Renal pelvis (tissue), 4 donors: ENCODE measurements around the gene ENTPD8. TPM values are rescaled to one million over a fixed set of nuclear protein-coding genes. Genes with fewer than 3 reads are reported as not detected.
"Not testable (repeated sequence)": the region's sequence is repeated elsewhere in the genome, so short reads cannot be mapped to it uniquely, and the experiment has no call there.

Experiments
- DNase-seq: peaks from one replicate; pipeline ENCODE4 v3.0.0-alpha.2; 2013
- polyA plus RNA-seq, 3 donors: library from polyadenylated mRNA; unstranded; fragments of 120-200 nt; gene quantifications; one replicate each; pipeline ENCODE4 v1.2.1, GENCODE V29; 2013; ENCODE audit not compliant: insufficient read length in 3 of 3

The ENTPD8 gene
- polyA plus RNA-seq, 3 donors, result 0.61 to 1.0 (median 0.86) TPM

GRCh38 chr9:137459601-137460362 is 18.6 kb upstream of the ENTPD8 start:
- no peak for DNase-seq

DNA sequence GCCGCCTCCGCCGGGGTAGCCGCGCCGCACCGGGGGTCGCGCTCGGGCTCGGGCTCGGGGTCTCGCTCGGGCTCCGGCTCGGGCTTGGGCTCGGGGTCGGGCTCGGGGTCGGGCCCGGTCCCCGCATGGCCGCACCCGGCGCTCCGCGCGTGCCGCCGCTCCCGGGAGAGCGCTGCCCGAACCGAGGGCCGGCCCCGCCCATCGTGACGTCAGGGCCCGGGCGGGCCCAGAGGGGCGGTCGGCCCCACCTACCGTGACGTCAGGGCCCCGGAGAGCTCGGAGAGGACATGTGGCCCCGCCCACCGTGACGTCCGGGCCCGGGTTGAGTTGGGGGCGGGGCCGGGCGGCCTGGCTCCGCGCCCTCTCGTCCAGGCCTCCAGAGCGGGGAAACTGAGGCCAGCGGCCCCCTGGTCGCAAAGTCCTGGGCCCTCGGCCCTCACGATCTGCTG is 18.0 kb upstream of the ENTPD8 start, which contains the start of gene NSMF:
NSMF (minus strand) TSS at position 183 of the 449 bp plus-strand sequence. CDS start 232 bp downstream, outside the sequence.
- peak; percentile 91 for DNase-seq

DNA sequence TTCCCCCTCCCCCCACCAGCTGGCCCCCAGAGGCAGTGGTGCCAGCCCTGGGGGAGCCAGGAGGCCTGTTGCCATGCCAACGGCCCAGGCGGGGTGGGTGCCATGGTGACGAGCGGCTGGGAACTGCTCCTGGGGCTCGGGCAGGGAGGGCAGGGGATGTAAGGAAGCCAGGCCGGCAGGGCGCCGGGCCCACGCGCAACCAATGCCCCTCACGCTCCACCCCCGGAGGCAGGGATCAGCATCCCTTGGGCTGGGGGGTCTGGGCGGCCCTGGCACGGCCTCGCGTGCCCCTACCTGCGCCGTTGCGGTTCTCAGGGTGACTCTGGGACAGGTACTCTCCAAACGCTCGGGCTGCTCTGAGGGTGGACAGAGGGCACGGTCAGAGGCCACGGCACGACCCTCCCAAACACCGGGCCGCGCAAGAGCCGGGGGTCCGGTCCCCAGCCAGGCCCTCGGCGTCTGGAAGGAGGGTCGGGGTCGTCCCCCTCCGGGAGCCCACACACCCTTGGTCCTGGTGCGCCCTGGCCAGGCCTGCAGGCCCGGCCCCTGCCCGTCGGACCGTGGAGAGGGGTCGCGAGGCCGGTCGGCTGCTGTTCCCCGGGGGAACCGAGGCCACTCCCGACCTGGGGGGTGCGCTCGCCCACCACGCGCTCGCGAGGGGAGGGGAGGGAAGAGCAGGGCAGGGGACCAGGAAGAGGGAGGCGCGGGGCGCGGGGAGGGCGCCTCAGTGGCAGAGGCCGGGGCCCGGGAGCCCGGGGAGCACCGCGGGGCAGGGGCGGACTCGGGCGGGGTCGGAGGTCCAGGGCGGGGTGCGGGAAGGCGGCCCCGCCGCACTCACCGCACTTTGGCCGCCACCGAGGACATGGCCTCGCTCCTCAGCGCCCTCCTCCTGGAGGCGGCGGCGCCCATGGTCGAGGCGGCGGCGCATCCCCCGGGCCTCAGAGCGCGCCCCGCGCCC is 17.3 kb upstream of the ENTPD8 start:
- DNase-seq, result no peak

DNA sequence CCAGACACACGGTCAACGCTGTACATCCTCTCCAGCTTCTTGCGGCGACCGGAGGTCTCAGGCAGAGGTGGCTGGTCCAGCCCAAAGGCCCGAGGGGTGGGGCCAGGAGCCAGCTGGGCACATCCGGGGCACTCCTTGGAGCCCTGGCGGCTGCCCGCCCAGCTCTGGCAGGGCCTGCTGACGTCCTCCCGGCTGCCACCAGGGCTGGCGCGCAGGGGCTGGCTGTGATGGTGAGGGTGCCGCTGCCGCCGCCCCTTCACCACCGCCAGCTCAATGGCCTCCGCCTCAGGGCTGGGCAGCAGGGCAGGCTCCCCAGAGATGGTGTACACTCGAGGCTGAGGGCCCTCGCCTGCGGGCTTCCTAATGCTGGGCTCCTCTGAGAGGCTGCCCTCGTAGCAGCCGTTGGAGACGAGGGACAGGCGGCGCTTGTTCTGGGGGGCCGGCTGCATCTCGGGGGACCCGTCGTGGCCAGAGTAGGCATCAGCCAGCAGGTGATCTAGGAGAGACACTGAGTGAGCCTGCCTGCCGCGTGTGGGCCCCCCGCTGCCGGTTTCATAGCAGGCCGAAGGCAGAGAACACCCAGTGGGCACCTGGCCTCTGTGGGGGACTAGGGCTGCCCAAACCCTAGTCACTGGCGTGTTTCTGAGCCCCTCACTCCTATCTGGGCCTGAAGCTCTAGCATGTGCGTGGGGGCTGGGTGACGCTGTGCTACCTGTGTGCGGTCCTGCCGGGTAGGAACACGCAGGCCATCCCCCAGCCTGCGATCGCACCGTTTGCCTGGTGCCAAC is 16.4 kb upstream of the ENTPD8 start:
- DNase-seq, result no peak

GRCh38 chr9:137456864-137457405 is 15.8 kb upstream of the ENTPD8 start:
- DNase-seq, result no peak

DNA sequence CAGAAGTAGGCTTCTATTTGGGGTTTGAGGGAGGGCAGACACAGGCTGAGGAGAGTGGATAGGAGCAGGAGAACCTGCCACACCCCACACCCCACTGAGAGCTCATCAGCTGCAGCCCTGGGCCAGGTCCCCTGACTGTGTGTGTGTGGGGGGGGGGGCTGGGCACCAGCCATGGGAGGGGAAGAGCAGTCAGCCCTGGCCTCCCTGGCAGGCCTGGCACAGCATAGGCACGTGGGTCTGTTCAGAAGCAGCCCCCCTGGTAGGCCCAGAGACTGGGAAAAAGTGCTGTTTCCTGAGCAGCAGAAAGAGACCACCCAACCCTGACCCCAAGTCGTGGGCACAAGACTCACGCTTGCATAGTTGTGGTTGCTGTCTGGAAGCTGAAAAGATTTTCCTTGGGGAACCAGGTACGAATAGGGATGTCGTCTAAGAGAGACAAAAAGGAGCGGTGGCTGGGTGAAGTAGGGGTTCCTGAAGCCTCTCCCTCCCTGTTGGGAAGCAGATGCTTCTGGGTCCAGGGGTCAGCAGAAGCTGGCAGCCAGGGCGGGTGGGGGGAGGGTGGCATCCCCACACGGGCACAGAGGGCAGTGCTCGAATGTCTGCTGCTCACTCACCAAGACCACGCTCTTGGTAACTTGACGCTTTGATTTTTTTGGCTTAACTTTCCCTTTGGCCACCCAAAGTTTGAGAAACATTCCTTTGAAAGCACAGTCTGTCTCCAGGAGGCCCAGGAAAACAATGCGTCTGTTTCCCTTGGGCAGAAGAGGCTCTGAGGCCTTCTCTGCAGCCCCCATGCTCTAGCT is 15.1 kb upstream of the ENTPD8 start:
- DNase-seq, result no peak

DNA sequence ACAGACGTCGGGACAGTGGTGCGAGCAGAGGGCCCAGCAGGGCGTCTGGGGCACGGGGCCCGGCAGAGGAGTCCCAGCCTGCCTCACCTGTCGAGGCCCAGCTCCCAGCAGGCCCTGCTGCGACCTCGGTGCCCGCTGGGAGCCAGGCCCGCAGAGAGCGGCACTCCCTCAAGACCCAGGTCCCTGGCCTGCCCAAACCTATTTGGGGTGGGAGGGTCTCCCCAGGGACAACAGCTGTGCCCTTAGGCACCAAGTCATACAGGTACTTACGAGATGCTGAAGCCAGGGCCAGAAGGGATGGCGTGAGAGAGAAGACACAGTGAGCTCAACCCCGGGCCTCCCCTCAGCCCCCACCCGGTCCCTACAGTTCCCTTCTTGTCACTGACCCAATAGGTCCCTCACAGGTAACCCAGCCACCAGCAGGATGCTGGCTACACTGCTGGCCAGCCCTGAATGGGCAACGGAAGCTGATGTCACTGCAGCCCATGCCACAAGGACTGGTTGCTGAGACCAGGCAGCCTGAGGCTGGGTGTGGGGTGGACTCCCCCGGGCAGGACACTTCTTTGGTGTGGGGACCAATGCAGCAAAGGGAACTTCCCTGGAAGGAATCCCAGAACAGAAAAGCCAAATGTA is 14.3 kb upstream of the ENTPD8 start:
- DNase-seq, result no peak

DNA sequence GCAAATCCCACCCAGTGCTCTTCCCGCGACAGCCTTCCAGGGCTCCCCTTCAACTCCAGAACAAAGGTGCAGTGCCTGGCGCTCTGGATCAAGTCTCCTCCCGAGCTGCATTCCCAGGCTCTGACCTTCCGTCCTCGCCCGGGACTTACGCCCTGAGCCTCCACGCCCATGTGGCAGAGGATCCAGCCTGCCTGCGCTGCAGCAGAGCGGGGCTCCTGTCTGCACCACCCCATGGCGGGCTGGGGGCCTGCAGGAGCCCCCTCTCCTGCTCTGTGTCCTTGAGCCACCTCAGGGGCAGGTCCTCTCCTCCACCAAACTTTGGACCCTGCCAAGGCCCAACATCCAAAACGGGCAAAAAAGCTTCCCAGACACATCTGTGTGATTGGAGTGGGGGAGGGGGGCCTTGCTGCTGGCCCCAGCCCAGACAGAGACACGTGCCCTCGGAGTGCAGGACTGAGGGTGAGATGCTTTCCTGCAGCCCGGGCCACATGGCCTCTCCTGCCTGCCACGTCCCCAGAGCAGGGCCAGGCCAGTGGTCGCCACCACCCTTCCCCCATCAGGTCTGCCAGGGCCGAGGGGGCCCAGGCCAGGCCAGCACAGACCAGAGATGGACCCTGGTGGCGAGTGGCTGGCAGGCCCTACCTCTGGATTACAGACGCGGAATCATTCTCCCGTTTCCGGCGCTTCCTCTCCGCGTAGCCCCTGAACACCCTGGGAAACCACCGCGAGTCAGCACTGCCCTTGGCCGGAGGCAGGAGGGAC is 13.6 kb upstream of the ENTPD8 start:
- no peak for DNase-seq

GRCh38 chr9:137454145-137454596 is 13.0 kb upstream of the ENTPD8 start:
- DNase-seq, result no peak

DNA sequence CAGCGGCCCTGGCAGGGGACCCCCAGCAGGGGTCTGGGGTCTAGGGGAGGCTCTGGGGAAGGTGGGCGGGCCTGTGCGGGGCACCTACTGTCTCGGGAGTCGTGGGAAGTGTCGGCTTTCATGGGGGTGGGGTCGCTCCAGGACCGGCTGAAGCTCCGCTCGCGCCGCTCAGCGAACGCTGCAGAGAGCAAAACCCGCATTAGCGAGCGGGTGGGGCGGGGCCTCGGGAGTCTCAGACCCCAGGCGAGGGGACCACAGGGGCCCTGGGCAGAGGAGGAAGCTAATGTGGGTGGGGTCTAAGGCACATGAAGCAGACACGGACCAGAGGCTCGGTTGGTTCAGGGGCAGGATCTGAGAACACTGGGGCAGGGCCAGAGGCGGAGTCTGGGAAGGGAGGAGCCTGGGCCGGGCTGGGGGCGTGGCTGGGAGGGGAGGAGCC is 12.5 kb upstream of the ENTPD8 start:
- no peak for DNase-seq

- no peak for DNase-seq
Observed at GRCh38 chr9:137452761-137453642, 11.8 kb upstream of the ENTPD8 start.

GRCh38 chr9:137452006-137452760 is 11.0 kb upstream of the ENTPD8 start:
- no peak for DNase-seq

DNA sequence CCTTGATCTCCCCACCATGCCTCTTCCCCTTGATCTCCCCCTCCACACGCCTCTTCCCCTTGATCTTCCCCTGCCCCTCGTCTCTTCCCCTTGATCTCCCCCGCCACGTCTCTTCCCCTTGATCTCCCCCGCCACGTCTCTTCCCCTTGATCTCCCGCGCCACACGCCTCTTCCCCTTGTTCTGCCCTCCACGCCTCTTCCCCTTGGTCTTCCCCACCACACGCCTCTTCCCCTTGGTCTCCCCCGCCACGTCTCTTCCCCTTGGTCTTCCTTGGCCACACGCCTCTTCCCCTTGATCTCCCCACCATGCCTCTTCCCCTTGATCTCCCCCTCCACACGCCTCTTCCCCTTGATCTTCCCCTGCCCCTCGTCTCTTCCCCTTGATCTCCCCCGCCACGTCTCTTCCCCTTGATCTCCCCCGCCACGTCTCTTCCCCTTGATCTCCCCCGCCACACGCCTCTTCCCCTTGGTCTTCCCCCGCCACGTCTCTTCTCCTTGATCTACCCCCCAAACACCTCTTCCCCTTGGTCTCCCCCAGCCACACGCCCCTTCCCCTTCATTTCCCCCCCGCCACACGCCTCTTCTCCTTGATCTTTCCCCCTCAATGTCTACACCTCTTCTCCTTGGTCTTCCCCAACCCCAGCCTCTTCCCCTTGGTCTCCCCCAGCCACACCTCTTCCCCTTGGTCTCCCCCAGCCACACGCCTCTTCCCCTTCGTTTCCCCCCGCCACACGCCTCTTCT is 10.3 kb upstream of the ENTPD8 start:
- DNase-seq, result not testable (repeated sequence)

- not testable (repeated sequence) for DNase-seq
Observed at GRCh38 chr9:137450539-137451222, 9.5 kb upstream of the ENTPD8 start.

GRCh38 chr9:137449931-137450538 is 8.9 kb upstream of the ENTPD8 start:
- DNase-seq, result no peak
